ENCODE data around the gene IGDCC3. TPM values are rescaled to one million over a fixed set of nuclear protein-coding genes. Genes with fewer than 3 reads are reported as not detected.

IGDCC3 gene
- total and polyA plus RNA-seq, 2 of the 8 experiments (the other 6 are each of a cell fraction or from before 2014, with no cell fraction given), result 26.8 to 45.7 TPM

Small RNAs within 50 kb of the gene (small RNA-seq; reads per million reads assigned to genes)
- 1,089 reads per million, percentile 99 among the genes with 10 or more reads in this experiment for gene RNU5A-1 (ENCODE audit: insufficient read depth)
- 100 reads per million, percentile 97 among the genes with 10 or more reads in this experiment for gene RNU5B-1 (ENCODE audit: insufficient read depth)
- gene SNORA24B (ENCODE audit: insufficient read depth), result not detected

Other genes starting within 250 kb of the IGDCC3 start
- gene PDCD7, start 244.2 kb downstream of the IGDCC3 start, total RNA-seq (2021; fragmentation: NEBNext Ultra II Directional; extraction: Animal tissue kit (Norgen Biotek cat#: 25700)), result 25.5 and 25.6 TPM in 2 replicates
- 9.9 and 11.5 TPM in 2 replicates for gene PDCD7, start 244.2 kb downstream of the IGDCC3 start, polyA plus RNA-seq (2011; rRNA removed)
- 53.6 and 56.4 TPM in 2 replicates for gene CLPX, start 192.7 kb downstream of the IGDCC3 start, total RNA-seq (2021; fragmentation: NEBNext Ultra II Directional; extraction: Animal tissue kit (Norgen Biotek cat#: 25700))
- 9.7 and 10.5 TPM in 2 replicates for gene CLPX, start 192.7 kb downstream of the IGDCC3 start, polyA plus RNA-seq (2011; rRNA removed)
- gene CILP, start 166.5 kb downstream of the IGDCC3 start, total RNA-seq (2021; fragmentation: NEBNext Ultra II Directional; extraction: Animal tissue kit (Norgen Biotek cat#: 25700)), result not detected in 2 replicates
- 0.02 TPM in 1 of 2 replicates, not detected in the other for gene CILP, start 166.5 kb downstream of the IGDCC3 start, polyA plus RNA-seq (2011; rRNA removed)
- gene PARP16, start 91.1 kb downstream of the IGDCC3 start, total RNA-seq (2021; fragmentation: NEBNext Ultra II Directional; extraction: Animal tissue kit (Norgen Biotek cat#: 25700)), result 3.7 and 5.0 TPM in 2 replicates
- 3.7 and 3.8 TPM in 2 replicates for gene PARP16, start 91.1 kb downstream of the IGDCC3 start, polyA plus RNA-seq (2011; rRNA removed)
- not detected in 2 replicates for gene RNU5A-1, start 82.0 kb downstream of the IGDCC3 start, total RNA-seq (2021; fragmentation: NEBNext Ultra II Directional; extraction: Animal tissue kit (Norgen Biotek cat#: 25700))
- not detected in 2 replicates for gene RNU5A-1, start 82.0 kb downstream of the IGDCC3 start, polyA plus RNA-seq (2011; rRNA removed)
- not detected in 2 replicates for gene RNU5B-1, start 73.3 kb downstream of the IGDCC3 start, total RNA-seq (2021; fragmentation: NEBNext Ultra II Directional; extraction: Animal tissue kit (Norgen Biotek cat#: 25700))
- not detected in 2 replicates for gene RNU5B-1, start 73.3 kb downstream of the IGDCC3 start, polyA plus RNA-seq (2011; rRNA removed)
- 7.7 and 7.8 TPM in 2 replicates for gene IGDCC4, start 44.9 kb upstream of the IGDCC3 start, total RNA-seq (2021; fragmentation: NEBNext Ultra II Directional; extraction: Animal tissue kit (Norgen Biotek cat#: 25700))
- gene IGDCC4, start 44.9 kb upstream of the IGDCC3 start, polyA plus RNA-seq (2011; rRNA removed), result 10.3 and 12.7 TPM in 2 replicates
- 26.0 and 27.2 TPM in 2 replicates for gene DPP8, start 139.7 kb upstream of the IGDCC3 start, total RNA-seq (2021; fragmentation: NEBNext Ultra II Directional; extraction: Animal tissue kit (Norgen Biotek cat#: 25700))
- 7.2 and 9.9 TPM in 2 replicates for gene DPP8, start 139.7 kb upstream of the IGDCC3 start, polyA plus RNA-seq (2011; rRNA removed)
- gene HACD3, start 152.5 kb upstream of the IGDCC3 start, total RNA-seq (2021; fragmentation: NEBNext Ultra II Directional; extraction: Animal tissue kit (Norgen Biotek cat#: 25700)), result 118 and 120 TPM in 2 replicates
- gene HACD3, start 152.5 kb upstream of the IGDCC3 start, polyA plus RNA-seq (2011; rRNA removed), result 53.5 and 78.8 TPM in 2 replicates
- gene INTS14, start 233.1 kb upstream of the IGDCC3 start, total RNA-seq (2021; fragmentation: NEBNext Ultra II Directional; extraction: Animal tissue kit (Norgen Biotek cat#: 25700)), result 32.4 and 33.7 TPM in 2 replicates
- gene INTS14, start 233.1 kb upstream of the IGDCC3 start, polyA plus RNA-seq (2011; rRNA removed), result 33.1 and 42.4 TPM in 2 replicates
- gene SLC24A1, start 243.9 kb upstream of the IGDCC3 start, total RNA-seq (2021; fragmentation: NEBNext Ultra II Directional; extraction: Animal tissue kit (Norgen Biotek cat#: 25700)), result 5.5 and 6.6 TPM in 2 replicates
- 4.9 and 7.5 TPM in 2 replicates for gene SLC24A1, start 243.9 kb upstream of the IGDCC3 start, polyA plus RNA-seq (2011; rRNA removed)

Data from H1 (cell line).